Parathyroid adenoma (tissue), 2 donors: ENCODE data around the gene TLE2.
"Not testable (repeated sequence)": the region's sequence is repeated elsewhere in the genome, so short reads cannot be mapped to it uniquely, and the experiment has no call there.

Source experiments
- H2AFZ ChIP-seq: fragments of 300-600 bp; sonication (generic); one replicate; pipeline ENCODE4 v1.7.0; 2017; ENCODE audit warnings: antibody characterized with exemption, mild to moderate bottlenecking
- H3K27ac ChIP-seq: fragments of 300-600 bp; sonication (generic); one replicate; pipeline ENCODE4 v1.7.0; 2017
- H3K27me3 ChIP-seq: fragments of 300-600 bp; sonication (generic); one replicate; pipeline ENCODE4 v1.7.0; 2017; ENCODE audit warnings: low read length; ENCODE audit not compliant: control insufficient read depth, insufficient read depth
- H3K36me3 ChIP-seq: fragments of 300-600 bp; sonication (generic); one replicate; pipeline ENCODE4 v1.7.0; 2017; ENCODE audit warnings: low read length; ENCODE audit not compliant: control insufficient read depth, insufficient read depth
- H3K4me1 ChIP-seq: fragments of 300-600 bp; sonication (generic); one replicate; pipeline ENCODE4 v1.7.0; 2017; ENCODE audit warnings: control low read depth
- H3K4me2 ChIP-seq: fragments of 300-600 bp; sonication (generic); one replicate; pipeline ENCODE4 v1.7.0; 2017; ENCODE audit warnings: low read length
- H3K4me3 ChIP-seq: fragments of 300-600 bp; sonication (generic); one replicate; pipeline ENCODE4 v1.7.0; 2017; ENCODE audit warnings: low read depth, low read length
- H3K79me2 ChIP-seq: fragments of 300-600 bp; sonication (generic); one replicate; pipeline ENCODE4 v1.7.0; 2017; ENCODE audit warnings: control low read depth
- H3K9ac ChIP-seq: fragments of 300-600 bp; sonication (generic); one replicate; pipeline ENCODE4 v1.7.0; 2017; ENCODE audit warnings: mild to moderate bottlenecking
- H3K9me3 ChIP-seq: fragments of 300-600 bp; sonication (generic); one replicate; pipeline ENCODE4 v1.7.0; 2017; ENCODE audit warnings: low read length; ENCODE audit not compliant: control insufficient read depth
- TF ChIP-seq, protein P1 (sequence below): fragments of 300-600 bp; sonication (generic); IDR thresholded peaks from one replicate; pipeline ENCODE4 v1.7.0; 2017; ENCODE audit warnings: antibody characterized with exemption, mild to moderate bottlenecking
- donor health status: primary hyperparathyroidism.

Gene TLE2

DNA sequence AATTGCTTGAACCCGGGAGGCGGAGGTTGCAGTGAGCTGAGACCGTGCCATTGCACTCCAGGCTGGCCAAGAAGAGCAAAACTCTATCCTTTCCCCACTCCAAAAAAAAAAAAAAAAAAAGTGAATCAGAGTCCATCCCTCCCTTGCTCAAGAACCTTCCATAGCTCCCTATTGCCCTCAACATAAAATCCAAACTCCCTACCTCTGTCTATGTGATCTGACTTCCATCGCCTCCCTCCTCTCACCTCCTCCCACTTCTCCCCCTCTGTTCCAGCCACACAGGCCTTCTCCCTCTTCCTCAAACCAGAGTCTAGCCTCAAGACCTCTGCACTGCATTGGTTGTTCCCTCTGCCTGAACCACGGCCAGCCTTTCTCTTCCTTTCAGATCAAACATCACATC lies 10.0 kb upstream of the TLE2 start:
- H3K27ac ChIP-seq = no peak overlapping the region
- H3K79me2 ChIP-seq = no peaks in the 10 kb centered on the region
- no peak overlapping the region for H3K4me3 ChIP-seq
- no peaks in the 10 kb centered on the region for H3K27me3 ChIP-seq
- no peak overlapping the region for H3K4me2 ChIP-seq
- no peak overlapping the region for H3K9ac ChIP-seq
- no peaks in the 10 kb centered on the region for H3K9me3 ChIP-seq
- H3K4me1 ChIP-seq = peaks cover 17% of the 10 kb centered on the region
- H2AFZ ChIP-seq = no peak overlapping the region
- H3K36me3 ChIP-seq = no peaks in the 10 kb centered on the region
- TF ChIP-seq, protein P1, sequence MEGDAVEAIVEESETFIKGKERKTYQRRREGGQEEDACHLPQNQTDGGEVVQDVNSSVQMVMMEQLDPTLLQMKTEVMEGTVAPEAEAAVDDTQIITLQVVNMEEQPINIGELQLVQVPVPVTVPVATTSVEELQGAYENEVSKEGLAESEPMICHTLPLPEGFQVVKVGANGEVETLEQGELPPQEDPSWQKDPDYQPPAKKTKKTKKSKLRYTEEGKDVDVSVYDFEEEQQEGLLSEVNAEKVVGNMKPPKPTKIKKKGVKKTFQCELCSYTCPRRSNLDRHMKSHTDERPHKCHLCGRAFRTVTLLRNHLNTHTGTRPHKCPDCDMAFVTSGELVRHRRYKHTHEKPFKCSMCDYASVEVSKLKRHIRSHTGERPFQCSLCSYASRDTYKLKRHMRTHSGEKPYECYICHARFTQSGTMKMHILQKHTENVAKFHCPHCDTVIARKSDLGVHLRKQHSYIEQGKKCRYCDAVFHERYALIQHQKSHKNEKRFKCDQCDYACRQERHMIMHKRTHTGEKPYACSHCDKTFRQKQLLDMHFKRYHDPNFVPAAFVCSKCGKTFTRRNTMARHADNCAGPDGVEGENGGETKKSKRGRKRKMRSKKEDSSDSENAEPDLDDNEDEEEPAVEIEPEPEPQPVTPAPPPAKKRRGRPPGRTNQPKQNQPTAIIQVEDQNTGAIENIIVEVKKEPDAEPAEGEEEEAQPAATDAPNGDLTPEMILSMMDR = no peak

DNA sequence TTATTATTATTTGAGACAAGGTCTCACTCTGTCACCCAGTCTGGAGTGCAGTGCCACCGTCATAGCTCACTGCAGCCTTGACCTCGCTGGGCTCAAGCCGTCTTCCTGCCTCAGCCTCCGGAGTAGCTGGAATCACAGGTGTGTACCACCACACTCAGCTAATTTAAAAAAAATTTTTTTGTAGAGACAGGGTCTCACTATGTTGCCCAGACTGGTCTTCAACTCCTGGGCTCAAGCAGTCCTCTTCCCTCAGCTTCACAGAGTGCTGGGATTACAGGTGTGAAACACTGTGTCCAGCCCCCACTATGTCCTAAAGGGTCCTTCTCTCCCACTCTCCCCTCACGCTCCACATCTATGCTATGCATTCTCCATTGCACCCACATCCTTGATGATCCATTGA lies 9.1 kb upstream of the TLE2 start:
- TF ChIP-seq, protein P1 = no peak
- no peak overlapping the region for H3K9ac ChIP-seq

DNA sequence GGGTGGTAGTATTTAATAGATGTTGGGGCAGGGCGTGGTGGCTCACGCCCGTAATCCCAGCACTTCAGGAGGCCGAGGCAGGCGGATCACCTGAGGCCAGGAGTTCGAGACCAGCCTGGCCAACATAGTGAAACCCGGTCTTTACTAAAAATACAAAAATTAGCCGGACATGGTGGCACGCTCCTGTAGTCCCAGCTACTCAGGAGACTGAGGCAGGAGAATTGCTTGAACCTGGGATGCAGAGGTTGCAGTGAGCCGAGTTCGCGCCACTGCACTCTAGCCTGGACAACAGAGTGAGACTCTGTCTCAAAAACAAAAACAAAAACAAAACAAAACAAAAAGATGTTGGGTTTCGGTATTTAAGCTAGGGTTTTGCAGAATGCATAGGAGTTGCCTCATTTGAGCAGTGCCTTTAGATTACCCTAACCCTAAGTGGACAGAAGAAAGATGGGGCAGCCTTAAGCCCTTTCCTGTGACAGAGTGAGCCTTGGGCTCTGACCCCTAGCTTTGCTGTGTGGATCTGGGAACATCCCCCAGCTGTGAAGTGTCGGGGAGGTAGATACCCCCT lies 8.0 kb upstream of the TLE2 start:
- not testable (repeated sequence) for H3K4me2 ChIP-seq, H3K9ac ChIP-seq, H3K27me3 ChIP-seq, H3K9me3 ChIP-seq, H2AFZ ChIP-seq, H3K79me2 ChIP-seq, H3K36me3 ChIP-seq, H3K27ac ChIP-seq
- Histone ChIP-seq H3K4me3 (peak overlapping the region; percentile 64), H3K4me1 (peaks cover 17% of the 10 kb centered on the region)

More for the DNA sequence above, 9.1 kb upstream of the TLE2 start:
- Histone ChIP-seq H3K4me2 (no peak overlapping the region), H3K27me3 (no peaks in the 10 kb centered on the region), H3K4me3 (no peak overlapping the region), H3K79me2 (no peaks in the 10 kb centered on the region), H3K4me1 (peaks cover 17% of the 10 kb centered on the region), H3K27ac (no peak overlapping the region), H3K36me3 (no peaks in the 10 kb centered on the region), H2AFZ (no peak overlapping the region), H3K9me3 (no peaks in the 10 kb centered on the region)

DNA sequence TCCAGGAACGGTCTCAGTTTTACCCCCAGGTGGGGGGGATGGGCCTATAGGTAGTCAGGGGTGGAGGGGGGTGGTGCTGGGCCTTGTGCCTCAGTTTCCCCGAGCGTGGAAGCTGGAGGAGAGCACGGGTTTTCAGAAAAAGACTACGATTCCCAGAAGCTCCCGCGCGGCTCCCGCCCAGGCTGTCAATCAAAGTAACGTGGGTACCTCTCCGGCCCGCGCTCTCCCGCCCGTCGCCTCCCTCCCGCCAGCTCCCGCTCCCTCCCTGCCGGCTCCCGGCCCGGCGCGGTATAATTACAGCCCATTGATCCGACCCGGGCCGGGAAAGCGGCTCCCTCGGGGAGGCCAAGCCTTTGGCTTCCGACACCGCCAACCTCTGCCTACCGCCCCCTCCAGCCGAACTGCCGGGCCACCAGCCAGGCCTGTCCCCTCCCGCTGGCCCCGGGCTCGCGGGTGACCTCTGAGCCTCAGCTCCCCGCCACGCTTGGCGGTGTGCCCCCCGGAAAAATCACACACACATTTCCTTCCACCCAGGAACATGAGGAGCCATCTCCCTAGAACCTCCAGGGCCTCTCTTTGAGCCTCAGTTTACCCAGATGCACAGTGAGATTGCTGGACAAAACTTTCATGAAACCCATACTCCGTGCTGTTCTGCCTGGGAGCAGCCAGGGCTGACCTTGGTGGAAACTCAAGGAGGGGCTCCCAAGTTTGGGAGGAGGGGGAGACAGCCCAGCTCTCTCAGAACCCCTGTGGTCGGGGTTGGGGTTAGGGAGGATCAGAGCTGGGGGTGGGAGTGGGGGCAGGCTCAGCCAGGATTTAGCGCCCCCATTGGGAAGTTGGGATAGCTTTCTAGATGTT lies 7.3 kb upstream of the TLE2 start:
- no peaks in the 10 kb centered on the region for H3K9me3 ChIP-seq
- H3K4me3 ChIP-seq = peak overlapping the region; percentile 64
- TF ChIP-seq, protein P1 = peak; percentile 6
- peaks cover 16% of the 10 kb centered on the region for H3K4me1 ChIP-seq
- peak overlapping the region; percentile 92 for H3K27ac ChIP-seq
- H3K9ac ChIP-seq = no peak overlapping the region
- H3K79me2 ChIP-seq = no peaks in the 10 kb centered on the region
- no peaks in the 10 kb centered on the region for H3K36me3 ChIP-seq
- peak overlapping the region; percentile 96 for H2AFZ ChIP-seq
- peak overlapping the region; percentile 71 for H3K4me2 ChIP-seq
- H3K27me3 ChIP-seq = no peaks in the 10 kb centered on the region

DNA sequence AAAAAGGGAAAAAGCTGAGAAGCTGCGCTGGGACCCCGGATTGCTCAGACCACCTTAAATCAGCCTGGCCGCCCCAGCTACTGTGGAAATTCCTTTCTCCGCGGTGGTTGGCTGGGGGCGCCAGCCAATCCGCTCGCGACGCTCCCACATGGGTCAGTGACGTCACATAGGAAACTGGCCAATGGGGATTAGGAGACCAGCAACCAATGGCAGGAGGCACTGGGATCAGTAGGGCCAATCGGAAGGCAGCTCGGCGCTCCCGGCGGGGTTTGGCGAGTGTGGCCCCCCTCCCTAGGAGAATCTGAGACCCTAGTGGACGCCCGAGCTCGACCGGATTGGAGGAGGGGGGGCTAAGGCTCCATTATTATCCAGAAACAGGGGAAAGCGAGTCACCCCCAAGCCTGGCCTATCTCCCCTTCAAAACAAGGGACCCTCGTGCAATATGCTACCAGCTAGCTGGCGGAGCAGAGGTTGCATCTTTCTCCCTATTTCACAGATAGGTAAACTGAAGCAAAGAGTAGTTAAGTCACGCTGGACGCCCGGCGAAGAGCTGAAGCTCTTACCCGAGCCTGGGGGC lies 6.5 kb upstream of the TLE2 start:
- H3K4me2 ChIP-seq = peak overlapping the region; percentile 87
- no peaks in the 10 kb centered on the region for H3K27me3 ChIP-seq
- H3K4me3 ChIP-seq = peak overlapping the region; percentile 64
- TF ChIP-seq, protein P1 = no peak
- no peaks in the 10 kb centered on the region for H3K36me3 ChIP-seq
- peaks cover 14% of the 10 kb centered on the region for H3K4me1 ChIP-seq
- no peaks in the 10 kb centered on the region for H3K9me3 ChIP-seq
- H3K9ac ChIP-seq = no peak overlapping the region
- peak overlapping the region; percentile 92 for H3K27ac ChIP-seq
- no peaks in the 10 kb centered on the region for H3K79me2 ChIP-seq
- peak overlapping the region; percentile 96 for H2AFZ ChIP-seq
